Measurements from ENCODE around the gene TNFAIP8L1. TPM values are rescaled to one million over a fixed set of nuclear protein-coding genes. Genes with fewer than 3 reads are reported as not detected.

The TNFAIP8L1 gene
- total RNA-seq, 1 donor from 2014 or later = 8.2 TPM

GRCh38 chr19:4693471-4694121 lies 54.3 kb downstream of the TNFAIP8L1 start:
- H2AFZ ChIP-seq (replicated peaks) = no peak overlapping the region
- no peaks in the 10 kb centered on the region for H3F3A ChIP-seq (ENCODE audit: low read depth)
- no peaks in the 10 kb centered on the region for H3K27me3 ChIP-seq
- no peak for DNase-seq (ENCODE audit: low spot score)
- no peak overlapping the region for H3K9ac ChIP-seq
- no peaks in the 10 kb centered on the region for H3K9me3 ChIP-seq (ENCODE audit: low read depth)
- no peak overlapping the region for H3K4me3 Mint-ChIP-seq
- no peak overlapping the region for H3K4me2 ChIP-seq
- no peaks in the 10 kb centered on the region for H3K4me1 ChIP-seq
- H4K20me1 ChIP-seq (ENCODE audit: low read depth) = no peaks in the 10 kb centered on the region
- peaks cover 20% of the 10 kb centered on the region for H3K36me3 Mint-ChIP-seq
- no peak overlapping the region for H3K4me3 ChIP-seq
- H3K79me2 ChIP-seq (ENCODE audit: low read depth) = no peaks in the 10 kb centered on the region
- no peaks in the 10 kb centered on the region for H3K36me3 ChIP-seq
- H3K27ac Mint-ChIP-seq = no peak overlapping the region
- no peaks in the 10 kb centered on the region for H3K9me3 Mint-ChIP-seq
- no peaks in the 10 kb centered on the region for H3K4me1 Mint-ChIP-seq
- TF ChIP-seq EZH2phosphoT487 (IDR thresholded peaks at IDR 0.05) (no peak), EZH2 (IDR thresholded peaks at IDR 0.05) (no peak), CTCF (IDR thresholded peaks at IDR 0.05) (no peak)
- H3K27me3 Mint-ChIP-seq (ENCODE audit: insufficient read depth, low read depth) = no peaks in the 10 kb centered on the region
- H3K27ac ChIP-seq = no peak overlapping the region

GRCh38 chr19:4694211-4694987 lies 55.1 kb downstream of the TNFAIP8L1 start:
- no peak overlapping the region for H3K4me2 ChIP-seq
- H3K4me3 ChIP-seq = no peak overlapping the region
- DNase-seq (ENCODE audit: low spot score) = no peak
- H3K4me1 Mint-ChIP-seq = no peaks in the 10 kb centered on the region
- H3K4me1 ChIP-seq = no peaks in the 10 kb centered on the region
- H2AFZ ChIP-seq (replicated peaks) = no peak overlapping the region
- H3K27ac Mint-ChIP-seq = no peak overlapping the region
- no peaks in the 10 kb centered on the region for H3K79me2 ChIP-seq (ENCODE audit: low read depth)
- H3K9me3 ChIP-seq (ENCODE audit: low read depth) = no peaks in the 10 kb centered on the region
- no peaks in the 10 kb centered on the region for H3K27me3 ChIP-seq
- H3K27ac ChIP-seq = no peak overlapping the region
- no peaks in the 10 kb centered on the region for H3K36me3 ChIP-seq
- H3F3A ChIP-seq (ENCODE audit: low read depth) = no peaks in the 10 kb centered on the region
- H3K9ac ChIP-seq = no peak overlapping the region
- no peaks in the 10 kb centered on the region for H3K9me3 Mint-ChIP-seq
- H3K4me3 Mint-ChIP-seq = no peak overlapping the region
- H4K20me1 ChIP-seq (ENCODE audit: low read depth) = no peaks in the 10 kb centered on the region
- no peaks in the 10 kb centered on the region for H3K27me3 Mint-ChIP-seq (ENCODE audit: insufficient read depth, low read depth)
- TF ChIP-seq EZH2phosphoT487 (IDR thresholded peaks at IDR 0.05) (no peak), CTCF (IDR thresholded peaks at IDR 0.05) (no peak), EZH2 (IDR thresholded peaks at IDR 0.05) (no peak)
- peaks cover 20% of the 10 kb centered on the region for H3K36me3 Mint-ChIP-seq

- Histone ChIP-seq H3K27ac (no peak overlapping the region), H3K4me3 (no peak overlapping the region), H3K9ac (no peak overlapping the region), H3K36me3 (no peaks in the 10 kb centered on the region), H3F3A (ENCODE audit: low read depth) (no peaks in the 10 kb centered on the region), H2AFZ (replicated peaks) (no peak overlapping the region), H3K27me3 (no peaks in the 10 kb centered on the region), H3K4me2 (no peak overlapping the region), H4K20me1 (ENCODE audit: low read depth) (no peaks in the 10 kb centered on the region), H3K79me2 (ENCODE audit: low read depth) (no peaks in the 10 kb centered on the region), H3K4me1 (no peaks in the 10 kb centered on the region), H3K9me3 (ENCODE audit: low read depth) (no peaks in the 10 kb centered on the region)
- Mint-ChIP-seq H3K27ac (no peak overlapping the region), H3K4me3 (no peak overlapping the region), H3K36me3 (peaks cover 20% of the 10 kb centered on the region), H3K4me1 (no peaks in the 10 kb centered on the region), H3K9me3 (no peaks in the 10 kb centered on the region), H3K27me3 (ENCODE audit: insufficient read depth, low read depth) (no peaks in the 10 kb centered on the region)
- DNase-seq (ENCODE audit: low spot score) = no peak
- TF ChIP-seq EZH2phosphoT487 (IDR thresholded peaks at IDR 0.05) (no peak), CTCF (IDR thresholded peaks at IDR 0.05) (no peak), EZH2 (IDR thresholded peaks at IDR 0.05) (no peak)
Measured at GRCh38 chr19:4695224-4695731, 56.0 kb downstream of the TNFAIP8L1 start.

Measured in neural progenitor cell (in vitro differentiated cells).